Prostate gland (tissue), 2 donors: ENCODE data around the gene PSD4. TPM values are rescaled to one million over a fixed set of nuclear protein-coding genes. Genes with fewer than 3 reads are reported as not detected.

Experiments
- DNase-seq: peaks from one replicate; pipeline ENCODE4 v3.0.0-alpha.2; 2019; ENCODE audit warnings: low spot score
- H3K27ac ChIP-seq, 2 donors: fragments of 200-600 bp; sonication (generic); 2 replicates each; pipeline ENCODE4 v1.5.1; 2017 to 2019
- H3K27me3 ChIP-seq: fragments of 200-600 bp; sonication (generic); replicated peaks from 2 replicates; pipeline ENCODE4 v1.5.1; 2019; ENCODE audit not compliant: insufficient read depth
- H3K36me3 ChIP-seq, 2 donors: fragments of 200-600 bp; sonication (generic); 1 replicate in 1 of 2; 2 replicates in 1 of 2; pipeline versions ENCODE4 v1.5.1 to v1.8.1; 2017 to 2019
- H3K4me1 ChIP-seq: fragments of 200-600 bp; sonication (generic); replicated peaks from 2 replicates; pipeline ENCODE4 v1.5.1; 2019
- H3K4me3 ChIP-seq, 2 donors: fragments of 200-600 bp; sonication (generic); 2 replicates each; pipeline ENCODE4 v1.5.1; 2017 to 2019
- H3K9me3 ChIP-seq: fragments of 200-600 bp; sonication (generic); 2 replicates; pipeline ENCODE4 v1.5.1; 2017
- POLR2A ChIP-seq: fragments of 450-650 bp; IDR thresholded peaks from one replicate; pipeline ENCODE4 v1.6.1; 2016; ENCODE audit warnings: antibody characterized with exemption, mild to moderate bottlenecking
- POLR2AphosphoS5 ChIP-seq: sonication (generic); formaldehyde crosslinking; IDR thresholded peaks from one replicate; pipeline ENCODE4 v1.6.1; 2017; ENCODE audit warnings: antibody characterized with exemption
- WGBS: methylation state at CpG from one replicate; pipeline ENCODE4 v1.1.5; 2018; 5-methylcytosine and 5-hydroxymethylcytosine counted together
- intact Hi-C: fragments of 100-400 bp; cut with DNase I; formaldehyde crosslinking; loops from one replicate; pipeline ENCODE4 v1.14.2; 2022
- total RNA-seq, 2 donors: library from RNA; depleted of rRNA; stranded (reverse); fragments of >200 nt; gene quantifications; one replicate each; pipeline ENCODE4 v1.1.0, GENCODE V29; 2016
- TF ChIP-seq, protein P1 (sequence below), 4 experiments: fragments of 200-600 bp in 2 of 4; fragments of 450-650 bp in 2 of 4; sonication (generic) in 2 of 4; IDR thresholded peaks; 1 replicate in 3 of 4; 2 replicates in 1 of 4; pipeline ENCODE4 v1.5.1; 2016 to 2019; ENCODE audit warnings: antibody characterized with exemption in 4 of 4, mild to moderate bottlenecking in 2 of 4, moderate library complexity in 2 of 4

The PSD4 gene
- total RNA-seq, 2 donors from 2014 or later: 139 to 221 TPM

DNA sequence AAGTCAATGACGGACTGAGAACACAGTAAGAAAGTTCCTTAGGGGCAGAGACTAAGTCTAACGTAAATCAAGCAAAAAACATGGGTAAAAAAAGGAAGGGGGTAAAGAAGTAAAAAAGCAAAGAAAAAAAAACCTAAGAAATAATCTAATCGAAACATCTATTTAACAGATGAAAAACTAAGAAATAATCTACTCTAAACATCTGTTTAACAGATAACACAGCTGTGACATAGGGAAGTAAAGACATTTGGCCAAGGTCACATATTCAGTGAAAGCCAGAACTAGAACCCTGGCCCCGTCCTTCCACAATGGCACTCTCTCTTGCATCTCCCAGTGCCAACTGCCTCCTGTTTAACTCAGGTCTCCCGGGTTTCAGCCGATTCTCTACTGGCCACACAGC lies 48.1 kb downstream of the PSD4 start:
- WGBS: 77% methylated on average over 6 of the region's 6 CpGs
- intact Hi-C loops: no loop called here
- H3K27ac ChIP-seq: no peak overlapping the region

DNA sequence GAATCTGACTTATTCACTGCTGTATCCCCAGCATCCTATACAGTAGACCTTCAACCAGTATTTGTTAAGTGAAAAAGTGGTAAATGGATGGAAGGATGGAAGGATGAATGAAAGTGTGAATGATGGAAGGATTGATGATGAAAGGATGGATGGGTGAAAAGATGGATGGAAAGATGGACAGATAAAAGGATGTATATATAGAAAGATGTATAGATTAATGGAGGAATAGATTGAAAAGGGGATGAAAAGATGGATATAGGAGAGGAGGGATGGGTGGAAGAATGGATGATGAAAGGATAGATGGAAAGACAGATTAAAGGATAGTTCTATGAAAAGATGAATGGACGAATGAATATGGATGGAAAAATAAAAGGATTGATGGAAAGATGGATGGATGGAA lies 50.0 kb downstream of the PSD4 start:
- no peaks in the 10 kb centered on the region for H3K9me3 ChIP-seq
- WGBS: 87% methylated on average over 1 of the region's 1 CpG
- no peak overlapping the region for H3K4me3 ChIP-seq
- intact Hi-C loops: no loop called here
- TF ChIP-seq POLR2A (no peak), POLR2AphosphoS5 (no peak)
- TF ChIP-seq, protein P1, sequence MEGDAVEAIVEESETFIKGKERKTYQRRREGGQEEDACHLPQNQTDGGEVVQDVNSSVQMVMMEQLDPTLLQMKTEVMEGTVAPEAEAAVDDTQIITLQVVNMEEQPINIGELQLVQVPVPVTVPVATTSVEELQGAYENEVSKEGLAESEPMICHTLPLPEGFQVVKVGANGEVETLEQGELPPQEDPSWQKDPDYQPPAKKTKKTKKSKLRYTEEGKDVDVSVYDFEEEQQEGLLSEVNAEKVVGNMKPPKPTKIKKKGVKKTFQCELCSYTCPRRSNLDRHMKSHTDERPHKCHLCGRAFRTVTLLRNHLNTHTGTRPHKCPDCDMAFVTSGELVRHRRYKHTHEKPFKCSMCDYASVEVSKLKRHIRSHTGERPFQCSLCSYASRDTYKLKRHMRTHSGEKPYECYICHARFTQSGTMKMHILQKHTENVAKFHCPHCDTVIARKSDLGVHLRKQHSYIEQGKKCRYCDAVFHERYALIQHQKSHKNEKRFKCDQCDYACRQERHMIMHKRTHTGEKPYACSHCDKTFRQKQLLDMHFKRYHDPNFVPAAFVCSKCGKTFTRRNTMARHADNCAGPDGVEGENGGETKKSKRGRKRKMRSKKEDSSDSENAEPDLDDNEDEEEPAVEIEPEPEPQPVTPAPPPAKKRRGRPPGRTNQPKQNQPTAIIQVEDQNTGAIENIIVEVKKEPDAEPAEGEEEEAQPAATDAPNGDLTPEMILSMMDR (IDR thresholded peaks at IDR 0.05): no peak
- no peaks in the 10 kb centered on the region for H3K4me1 ChIP-seq
- no peak overlapping the region for H3K27ac ChIP-seq
- no peak for DNase-seq
- H3K27me3 ChIP-seq: no peaks in the 10 kb centered on the region
- H3K36me3 ChIP-seq: no peaks in the 10 kb centered on the region

More for the DNA sequence above, 48.1 kb downstream of the PSD4 start:
- Histone ChIP-seq H3K36me3 (no peaks in the 10 kb centered on the region), H3K4me1 (no peaks in the 10 kb centered on the region), H3K9me3 (no peaks in the 10 kb centered on the region), H3K4me3 (no peak overlapping the region), H3K27me3 (no peaks in the 10 kb centered on the region)
- TF ChIP-seq, protein P1 (IDR thresholded peaks at IDR 0.05): no peak
- TF ChIP-seq POLR2AphosphoS5 (no peak), POLR2A (no peak)
- no peak for DNase-seq

DNA sequence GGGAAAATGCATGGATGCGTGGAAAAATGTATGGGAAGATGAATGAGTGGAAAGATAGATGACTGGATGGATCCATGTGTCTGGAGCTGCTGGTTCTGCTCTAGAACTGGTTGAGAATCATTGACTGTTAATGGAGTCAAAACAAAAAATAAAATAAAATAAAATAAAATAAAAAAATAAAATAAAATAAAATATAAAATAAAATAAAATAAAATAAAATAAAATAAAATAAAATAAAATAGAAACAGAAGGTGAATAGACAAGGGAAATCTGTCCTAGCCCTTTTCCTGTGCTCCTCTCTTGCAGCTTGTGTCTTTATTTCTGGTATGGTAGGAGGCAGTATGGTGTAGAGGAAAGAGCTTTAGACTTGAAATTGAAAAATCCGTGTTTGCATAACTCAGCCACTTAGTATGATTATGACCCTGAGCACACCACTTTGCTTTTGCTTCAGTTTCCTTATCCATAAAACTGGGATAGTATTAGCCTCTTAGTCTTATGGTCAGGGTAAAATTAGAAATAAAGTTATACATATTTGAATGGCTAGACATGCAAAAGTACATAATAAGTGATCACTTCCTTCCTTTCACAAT lies 51.0 kb downstream of the PSD4 start:
- Histone ChIP-seq H3K27ac (no peak overlapping the region), H3K27me3 (no peaks in the 10 kb centered on the region), H3K4me1 (no peaks in the 10 kb centered on the region), H3K9me3 (no peaks in the 10 kb centered on the region), H3K4me3 (no peak overlapping the region), H3K36me3 (no peaks in the 10 kb centered on the region)
- TF ChIP-seq POLR2A (no peak), POLR2AphosphoS5 (no peak)
- TF ChIP-seq, protein P1 (IDR thresholded peaks at IDR 0.05): no peak
- WGBS: 67% methylated on average over 2 of the region's 2 CpGs
- no peak for DNase-seq
- intact Hi-C loops: no loop called here

DNA sequence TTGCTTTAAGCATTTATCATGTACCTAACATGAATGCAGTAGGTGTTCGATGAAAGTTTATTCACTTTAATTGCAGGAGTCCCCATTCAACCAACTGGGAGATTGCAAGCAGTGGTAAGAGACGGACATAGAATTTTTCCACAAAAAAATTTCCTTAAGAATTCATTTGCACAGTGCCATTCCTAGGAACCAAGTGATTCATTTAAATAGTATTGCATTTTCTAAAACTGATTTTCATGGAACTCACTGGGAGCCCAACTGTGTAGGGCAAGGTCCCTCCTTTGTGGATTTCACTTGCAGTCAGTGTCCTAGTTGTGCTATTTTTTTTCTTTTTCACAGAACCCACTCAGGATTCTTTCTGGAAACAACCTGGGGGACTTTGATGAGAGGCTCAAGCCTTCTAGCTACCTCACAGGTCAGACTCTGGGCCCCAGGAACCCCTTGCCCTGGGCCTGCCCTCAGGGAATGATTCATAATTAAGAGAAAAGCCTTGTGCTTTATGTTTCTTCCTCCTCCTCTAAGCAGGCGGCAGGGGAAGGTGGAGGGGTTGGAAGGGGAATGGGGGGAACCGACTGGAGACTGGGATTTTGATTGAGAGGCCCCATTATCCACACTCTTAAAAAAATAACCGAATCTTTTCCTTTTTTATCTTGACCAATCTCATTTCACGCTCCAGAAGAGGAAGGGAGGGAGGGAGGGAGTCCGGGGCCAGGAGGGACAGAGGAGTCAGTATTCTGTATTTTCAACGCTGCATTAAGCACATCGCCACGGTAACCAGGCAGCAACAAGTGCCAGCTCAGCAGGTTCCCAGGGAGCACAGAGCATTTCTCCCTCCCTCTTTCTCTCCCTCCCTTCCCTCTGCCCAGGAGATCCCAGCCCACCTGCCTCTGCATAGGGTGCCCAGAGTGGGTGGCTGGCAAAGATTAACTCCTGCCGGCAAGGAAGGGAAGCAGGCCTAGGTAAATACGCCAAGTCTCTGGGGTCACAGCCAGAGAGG lies 51.8 kb downstream of the PSD4 start:
- DNase-seq: no peak
- no peak overlapping the region for H3K27ac ChIP-seq
- TF ChIP-seq POLR2AphosphoS5: no peak
- no peaks in the 10 kb centered on the region for H3K36me3 ChIP-seq
- H3K9me3 ChIP-seq: no peaks in the 10 kb centered on the region
- no peaks in the 10 kb centered on the region for H3K4me1 ChIP-seq
- WGBS: 39% methylated on average over 12 of the region's 12 CpGs
- H3K27me3 ChIP-seq: no peaks in the 10 kb centered on the region
- H3K4me3 ChIP-seq: no peak overlapping the region
- intact Hi-C loops: no loop called here

DNA sequence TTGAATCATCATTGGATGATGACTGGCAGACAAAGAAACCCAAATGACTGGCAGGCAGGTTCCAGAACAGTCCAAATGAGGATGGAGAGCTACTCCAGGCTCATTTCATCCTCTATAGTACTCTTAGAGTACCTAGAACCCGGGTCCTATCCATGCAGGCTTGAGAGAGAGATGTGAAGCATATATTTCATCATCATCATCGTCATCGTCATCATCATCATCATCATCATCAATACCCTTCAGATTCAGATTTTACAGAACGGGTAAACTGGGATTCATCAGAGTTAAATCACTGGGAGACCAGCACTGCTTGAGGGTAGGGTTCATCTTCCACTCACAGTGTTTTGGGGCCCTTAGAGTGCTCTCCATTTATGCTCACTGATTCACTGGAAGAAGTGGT lies 52.7 kb downstream of the PSD4 start:
- H3K27ac ChIP-seq: no peak overlapping the region
- intact Hi-C loops: no loop called here
- WGBS: 79% methylated on average over 4 of the region's 4 CpGs

More for the DNA sequence above, 52.7 kb downstream of the PSD4 start:
- no peak for DNase-seq
- no peaks in the 10 kb centered on the region for H3K27me3 ChIP-seq
- H3K9me3 ChIP-seq: no peaks in the 10 kb centered on the region
- TF ChIP-seq, protein P1 (IDR thresholded peaks at IDR 0.05): no peak
- no peak for TF ChIP-seq POLR2A
- no peak for TF ChIP-seq POLR2AphosphoS5
- H3K4me3 ChIP-seq: no peak overlapping the region
- no peaks in the 10 kb centered on the region for H3K36me3 ChIP-seq
- no peaks in the 10 kb centered on the region for H3K4me1 ChIP-seq
